Peyer's patch (tissue), 4 donors: ENCODE measurements around the gene SLC39A5. TPM values are rescaled to one million over a fixed set of nuclear protein-coding genes. Genes with fewer than 3 reads are reported as not detected.

Experiments
- DNase-seq, 3 donors: peaks; one replicate each; pipeline ENCODE4 v3.0.0-alpha.2; 2017 to 2019
- H3K27ac ChIP-seq, 4 donors: fragments of 200-600 bp; sonication (generic); one replicate each; pipeline ENCODE4 v1.5.1; 2016 to 2019
- H3K27me3 ChIP-seq, 2 donors: fragments of 200-600 bp; sonication (generic); one replicate each; pipeline ENCODE4 v1.5.1; 2019
- H3K36me3 ChIP-seq, 3 donors: fragments of 200-600 bp; sonication (generic); one replicate each; pipeline ENCODE4 v1.5.1; 2016 to 2019
- H3K4me1 ChIP-seq, 4 donors: fragments of 200-600 bp; sonication (generic); one replicate each; pipeline ENCODE4 v1.5.1; 2016 to 2019
- H3K4me3 ChIP-seq, 4 donors: fragments of 200-600 bp; sonication (generic); 1 replicate in 3 of 4; 2 replicates in 1 of 4; pipeline ENCODE4 v1.5.1; 2016 to 2019; ENCODE audit warnings: mild to moderate bottlenecking in 1 of 4
- H3K9me3 ChIP-seq, 4 donors: fragments of 200-600 bp; sonication (generic); one replicate each; pipeline ENCODE4 v1.5.1; 2016 to 2019; ENCODE audit warnings: mild to moderate bottlenecking in 1 of 4
- CTCF ChIP-seq, 6 experiments: fragments of 450-650 bp in 4 of 6; fragments of 200-600 bp in 2 of 6; sonication (generic) in 1 of 6; IDR thresholded peaks; one replicate each; pipeline ENCODE4 v1.5.1; 2017 to 2019; ENCODE audit warnings: antibody characterized with exemption in 6 of 6, mild to moderate bottlenecking in 3 of 6, moderate library complexity in 1 of 6
- POLR2A ChIP-seq, 2 donors: fragments of 450-650 bp; IDR thresholded peaks; one replicate each; pipeline ENCODE4 v1.5.1; 2017; ENCODE audit warnings: antibody characterized with exemption in 2 of 2, mild to moderate bottlenecking in 2 of 2, moderate library complexity in 2 of 2
- total RNA-seq, 4 donors: library from RNA; depleted of rRNA; stranded (reverse); fragments of >200 nt; gene quantifications; one replicate each; pipeline ENCODE4 v1.1.0, GENCODE V29; 2016

The SLC39A5 gene
- total RNA-seq, 4 donors from 2014 or later = 96.6 to 950 (median 626) TPM

- Histone ChIP-seq H3K36me3 (peaks cover 3 to 61% (median 5%) of the 10 kb centered on the region in 3 donors), H3K27me3 (no peaks in the 10 kb centered on the region), H3K4me3 (no peak overlapping the region), H3K27ac (no peak overlapping the region), H3K9me3 (no peaks in the 10 kb centered on the region), H3K4me1 (peaks cover 0 to 6% (median 0%) of the 10 kb centered on the region in 4 donors)
- DNase-seq = no peak
- no peak for TF ChIP-seq CTCF (IDR thresholded peaks at IDR 0.05)
These were observed 24.4 kb upstream of the SLC39A5 start for GRCh38 chr12:56205445-56205844.

GRCh38 chr12:56206452-56207166, 23.2 kb upstream of the SLC39A5 start:
- Histone ChIP-seq H3K9me3 (no peaks in the 10 kb centered on the region), H3K27ac (peak overlapping the region in 2 of 4 donors; percentile 52), H3K36me3 (peaks cover 3 to 71% (median 5%) of the 10 kb centered on the region in 3 donors), H3K27me3 (no peaks in the 10 kb centered on the region), H3K4me1 (peaks cover 0 to 6% (median 0%) of the 10 kb centered on the region in 4 donors), H3K4me3 (no peak overlapping the region)
- peak; percentile 60 to 80 (median 67) for DNase-seq
- TF ChIP-seq CTCF (IDR thresholded peaks at IDR 0.05) (peak; percentile 29 to 73 (median 62)), POLR2A (IDR thresholded peaks at IDR 0.05) (no peak)

GRCh38 chr12:56208006-56208405, 21.8 kb upstream of the SLC39A5 start:
- no peaks in the 10 kb centered on the region for H3K27me3 ChIP-seq
- peak in 2 of 3 donors; percentile 73 to 78 for DNase-seq

GRCh38 chr12:56212361-56212760, 17.5 kb upstream of the SLC39A5 start:
- H3K36me3 ChIP-seq = peaks cover 2 to 90% (median 3%) of the 10 kb centered on the region in 3 donors
- no peak overlapping the region for H3K27ac ChIP-seq

More at GRCh38 chr12:56208006-56208405, 21.8 kb upstream of the SLC39A5 start:
- H3K4me1 ChIP-seq = no peaks in the 10 kb centered on the region
- no peaks in the 10 kb centered on the region for H3K9me3 ChIP-seq
- H3K27ac ChIP-seq = peak overlapping the region in 2 of 4 donors; percentile 52
- H3K4me3 ChIP-seq = no peak overlapping the region
- H3K36me3 ChIP-seq = peaks cover 3 to 85% (median 5%) of the 10 kb centered on the region in 3 donors
- TF ChIP-seq CTCF (IDR thresholded peaks at IDR 0.05) = no peak
- no peak for TF ChIP-seq POLR2A (IDR thresholded peaks at IDR 0.05)

GRCh38 chr12:56213878-56214277, 16.0 kb upstream of the SLC39A5 start:
- Histone ChIP-seq H3K36me3 (peaks cover 0 to 76% (median 3%) of the 10 kb centered on the region in 3 donors), H3K4me1 (no peaks in the 10 kb centered on the region), H3K9me3 (no peaks in the 10 kb centered on the region), H3K4me3 (no peak overlapping the region), H3K27ac (no peak overlapping the region), H3K27me3 (no peaks in the 10 kb centered on the region)
- DNase-seq = no peak
- no peak for TF ChIP-seq POLR2A (IDR thresholded peaks at IDR 0.05)
- TF ChIP-seq CTCF (IDR thresholded peaks at IDR 0.05) = no peak

More at GRCh38 chr12:56212361-56212760, 17.5 kb upstream of the SLC39A5 start:
- no peak for TF ChIP-seq CTCF (IDR thresholded peaks at IDR 0.05)
- TF ChIP-seq POLR2A (IDR thresholded peaks at IDR 0.05) = no peak
- H3K4me1 ChIP-seq = no peaks in the 10 kb centered on the region
- no peak for DNase-seq
- no peaks in the 10 kb centered on the region for H3K27me3 ChIP-seq
- H3K9me3 ChIP-seq = no peaks in the 10 kb centered on the region
- H3K4me3 ChIP-seq = no peak overlapping the region
